ENCODE measurements around the gene PDX1.
A peak's percentile ranks its signal among the peaks of the same experiment; 100 is the strongest.

Gene PDX1

GRCh38 chr13:27918041-27918917, 1.5 kb upstream of the PDX1 start:
- H3K27ac ChIP-seq = no peak overlapping the region
- ChIA-PET POLR2A (ENCODE audit: low non-redundant PET) (no interaction called here), CTCF (no interaction called here)
- no peak for TF ChIP-seq CTCF (conservative IDR thresholded peaks at IDR 0.05; ENCODE audit: low read depth)
- no peak for DNase-seq (ENCODE audit: low spot score)

GRCh38 chr13:27918918-27919658, 712 bp upstream of the PDX1 start:
- no peak for DNase-seq (ENCODE audit: low spot score)
- CTCF ChIA-PET = interaction anchor here (0.6 to 0.7 kb wide), 2 partner anchors 50 to 1124 kb away, joined by 4 read pairs; no protein-coding TSS in a partner anchor
- no peak for TF ChIP-seq CTCF (conservative IDR thresholded peaks at IDR 0.05; ENCODE audit: low read depth)
- POLR2A ChIA-PET (ENCODE audit: low non-redundant PET) = interaction anchor here (0.6 kb wide), 1 partner anchor 464 kb away, joined by 4 read pairs; no protein-coding TSS in a partner anchor
- no peak overlapping the region for H3K27ac ChIP-seq

- ChIA-PET CTCF (interaction anchor here (0.6 to 1.3 kb wide), 3 partner anchors 51 to 1125 kb away, joined by 4 read pairs; no protein-coding TSS in a partner anchor), POLR2A (ENCODE audit: low non-redundant PET) (interaction anchor here (0.6 kb wide), 1 partner anchor 464 kb away, joined by 4 read pairs; no protein-coding TSS in a partner anchor)
- peak; percentile 64 for DNase-seq (ENCODE audit: low spot score)
- no peak overlapping the region for H3K27ac ChIP-seq
- no peak for TF ChIP-seq CTCF (conservative IDR thresholded peaks at IDR 0.05; ENCODE audit: low read depth)
These were observed 204 bp upstream of the PDX1 start for GRCh38 chr13:27919659-27919933.

GRCh38 chr13:27920677-27921420, 1.0 kb downstream of the PDX1 start:
- CTCF ChIA-PET = interaction anchor here (0.7 to 1.3 kb wide), 3 partner anchors 33 to 91 kb away, joined by 4 to 5 read pairs (median 4); no protein-coding TSS in a partner anchor
- POLR2A ChIA-PET (ENCODE audit: low non-redundant PET) = no interaction called here
- DNase-seq (ENCODE audit: low spot score) = no peak
- no peak overlapping the region for H3K27ac ChIP-seq
- TF ChIP-seq CTCF (conservative IDR thresholded peaks at IDR 0.05; ENCODE audit: low read depth) = no peak

- TF ChIP-seq CTCF (conservative IDR thresholded peaks at IDR 0.05; ENCODE audit: low read depth) = no peak
- DNase-seq (ENCODE audit: low spot score) = no peak
- POLR2A ChIA-PET (ENCODE audit: low non-redundant PET) = no interaction called here
- CTCF ChIA-PET = interaction anchor here (1.3 kb wide), 1 partner anchor 33 kb away, joined by 5 read pairs; no protein-coding TSS in a partner anchor
- no peak overlapping the region for H3K27ac ChIP-seq
These were observed 1.7 kb downstream of the PDX1 start for GRCh38 chr13:27921421-27921960.
